GM10248 (cell line): ENCODE measurements around the gene PCBD1.

Source experiments
- CTCF ChIA-PET: fragments of 300-600 bp; sonication (Branson Sonifier 250); formaldehyde crosslinking; extraction: SDS; loops from one replicate; lab custom pipeline; 2021; ENCODE audit warnings: antibody characterized with exemption; lab: Yijun Ruan, JAX
- POLR2A ChIA-PET: fragments of 350-650 bp; sonication (Branson Sonifier 250); formaldehyde crosslinking; extraction: SDS; loops from one replicate; lab custom pipeline; 2020; ENCODE audit warnings: antibody characterized with exemption; lab: Yijun Ruan, JAX
- DNase-seq: peaks from one replicate; pipeline ENCODE4 v3.0.0; 2012; ENCODE audit errors: extremely low spot score
- TF ChIP-seq, protein P1 (sequence below): IDR thresholded peaks from 2 replicates; pipeline ENCODE4 v1.5.1; 2012; ENCODE audit warnings: mild to moderate bottlenecking, low read depth; ENCODE audit errors: extremely low read depth, missing control alignments, control extremely low read depth

The PCBD1 gene

DNA sequence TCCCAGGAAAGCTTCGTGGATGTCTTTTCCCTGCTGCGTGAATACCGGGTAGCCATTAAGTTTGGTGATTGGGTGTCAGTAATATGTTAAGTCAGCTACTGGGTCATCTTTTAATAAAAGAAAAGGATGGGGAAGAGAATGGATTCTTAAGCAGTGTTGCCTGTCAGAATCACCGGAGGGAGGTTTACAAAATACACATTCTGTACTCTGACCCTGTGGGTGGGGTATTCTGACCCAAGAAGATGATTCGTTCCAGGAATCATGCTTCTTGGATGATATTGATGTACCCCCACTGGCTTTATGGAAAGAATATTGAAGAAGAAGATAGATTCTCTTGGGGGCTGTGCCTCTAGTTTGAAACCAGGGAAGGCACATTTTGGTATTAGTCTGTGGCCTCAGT, 54.3 kb downstream of the PCBD1 start:
- TF ChIP-seq, protein P1, sequence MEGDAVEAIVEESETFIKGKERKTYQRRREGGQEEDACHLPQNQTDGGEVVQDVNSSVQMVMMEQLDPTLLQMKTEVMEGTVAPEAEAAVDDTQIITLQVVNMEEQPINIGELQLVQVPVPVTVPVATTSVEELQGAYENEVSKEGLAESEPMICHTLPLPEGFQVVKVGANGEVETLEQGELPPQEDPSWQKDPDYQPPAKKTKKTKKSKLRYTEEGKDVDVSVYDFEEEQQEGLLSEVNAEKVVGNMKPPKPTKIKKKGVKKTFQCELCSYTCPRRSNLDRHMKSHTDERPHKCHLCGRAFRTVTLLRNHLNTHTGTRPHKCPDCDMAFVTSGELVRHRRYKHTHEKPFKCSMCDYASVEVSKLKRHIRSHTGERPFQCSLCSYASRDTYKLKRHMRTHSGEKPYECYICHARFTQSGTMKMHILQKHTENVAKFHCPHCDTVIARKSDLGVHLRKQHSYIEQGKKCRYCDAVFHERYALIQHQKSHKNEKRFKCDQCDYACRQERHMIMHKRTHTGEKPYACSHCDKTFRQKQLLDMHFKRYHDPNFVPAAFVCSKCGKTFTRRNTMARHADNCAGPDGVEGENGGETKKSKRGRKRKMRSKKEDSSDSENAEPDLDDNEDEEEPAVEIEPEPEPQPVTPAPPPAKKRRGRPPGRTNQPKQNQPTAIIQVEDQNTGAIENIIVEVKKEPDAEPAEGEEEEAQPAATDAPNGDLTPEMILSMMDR = no peak
- CTCF ChIA-PET = interaction anchor here (0.9 to 2.6 kb wide), 3 partner anchors 17 to 31 kb away, joined by 3 to 11 read pairs (median 4); partner anchors contain the start of gene SGPL1
- DNase-seq = no peak
- POLR2A ChIA-PET = no interaction called here

DNA sequence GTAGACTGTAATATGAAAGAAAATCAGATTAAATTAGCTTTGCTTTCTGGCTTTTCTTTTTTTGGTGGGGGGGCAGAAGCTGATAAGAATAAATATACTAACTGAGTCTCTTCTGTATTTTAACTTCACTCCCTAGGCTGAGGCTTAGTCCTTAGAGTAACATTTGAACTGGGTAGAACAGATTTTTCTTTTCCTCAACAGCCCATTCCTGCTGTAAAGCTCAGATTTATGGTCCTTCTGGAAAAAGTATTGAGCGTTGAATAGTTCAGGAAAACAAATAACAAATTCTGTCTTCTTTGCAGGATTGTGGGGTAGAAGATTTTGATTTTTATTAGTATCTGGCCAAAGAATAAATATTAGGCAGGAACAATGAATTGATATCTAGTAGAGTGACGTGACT, 54.8 kb downstream of the PCBD1 start:
- ChIA-PET CTCF (interaction anchor here (0.7 to 2.6 kb wide), 3 partner anchors 15 to 25 kb away, joined by 3 to 11 read pairs (median 4); partner anchors contain the start of gene SGPL1), POLR2A (no interaction called here)
- TF ChIP-seq, protein P1 = no peak
- DNase-seq = no peak
